ENCODE data around the gene ACSL4.

Gene ACSL4

DNA sequence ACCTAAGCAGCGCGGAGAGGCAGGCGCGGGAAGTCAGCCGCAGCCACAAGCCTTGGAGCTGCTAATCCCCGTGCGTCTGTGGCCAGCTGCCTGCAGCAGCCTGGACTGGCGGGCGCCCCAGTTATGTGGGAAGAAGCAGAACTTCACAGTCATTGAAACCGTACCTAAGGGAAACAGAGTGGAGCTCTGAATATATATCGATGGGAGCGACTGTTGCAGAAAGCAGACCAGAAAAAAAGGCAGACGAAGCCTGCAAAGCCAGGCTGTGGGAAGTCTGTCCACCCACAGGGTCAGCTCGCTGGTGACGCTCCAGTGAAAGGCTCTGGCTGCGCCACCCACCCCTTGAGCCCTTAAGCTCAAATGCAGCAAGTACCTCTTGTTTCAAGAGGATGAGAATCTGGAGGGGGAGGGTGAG, 132.8 kb downstream of the ACSL4 start:
- no peak for DNase-seq (ENCODE audit: low spot score)

GRCh38 chrX:109596015-109596414, 137.0 kb downstream of the ACSL4 start:
- DNase-seq (ENCODE audit: low spot score), result no peak

Measured in germinal center (tissue), 1 donor.